ENCODE data around the gene ALDOA.

DNA sequence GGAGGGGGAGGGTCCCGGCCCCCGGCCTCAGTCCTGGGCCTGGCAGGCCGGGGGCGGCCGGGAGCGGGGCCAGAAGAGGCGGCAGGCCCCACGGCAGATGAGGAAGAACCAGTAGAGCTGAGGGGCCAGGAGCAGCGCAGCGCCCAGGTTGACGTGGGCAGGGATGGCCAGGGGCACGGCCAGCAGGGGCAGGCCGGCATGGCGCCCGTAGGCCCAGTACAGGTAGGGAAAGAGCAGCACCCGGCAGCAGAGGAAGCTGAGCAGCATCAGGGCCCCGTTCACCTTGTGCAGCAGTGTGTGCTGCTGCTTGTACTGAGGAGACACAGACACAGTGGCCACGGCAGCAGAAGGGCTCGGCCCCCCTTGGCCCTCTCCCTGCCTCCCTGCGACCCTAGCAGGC lies 40.4 kb upstream of the ALDOA start:
- TF ChIP-seq EP300 (IDR thresholded peaks at IDR 0.05), result no peak
- TF ChIP-seq CTCF (IDR thresholded peaks at IDR 0.05), result no peak
- no peak for TF ChIP-seq POLR2AphosphoS5 (IDR thresholded peaks at IDR 0.05)
- TF ChIP-seq POLR2A (IDR thresholded peaks at IDR 0.05), result no peak
